SK-N-SH treated with all-trans-retinoic acid at 6 μM for 48 hours (cell line): ENCODE results near the gene NFYB.

Source experiments
- ATAC-seq: fragments of 200-7000 bp; cut with Tn5 transposase; 3 replicates; pipeline ENCODE4 v1.9.1; 2020; ENCODE audit warnings: mild to moderate bottlenecking, moderate library complexity
- ARNTL ChIP-seq: fragments of 450-650 bp; formaldehyde crosslinking; IDR thresholded peaks from 2 replicates; pipeline ENCODE4 v1.5.0; 2020; ENCODE audit warnings: low read depth, mild to moderate bottlenecking, moderate library complexity, borderline replicate concordance
- BACH2 ChIP-seq: fragments of 250-450 bp; sonication (Bioruptor Pico); IDR thresholded peaks from 2 replicates; pipeline ENCODE4 v1.9.0; 2021; ENCODE audit warnings: mild to moderate bottlenecking, borderline replicate concordance
- CSDC2 ChIP-seq: fragments of 250-450 bp; sonication (Bioruptor Pico); IDR thresholded peaks from 2 replicates; pipeline ENCODE4 v1.5.0; 2020; ENCODE audit warnings: mild to moderate bottlenecking, moderate library complexity
- ESRRG ChIP-seq: fragments of 250-450 bp; sonication (Bioruptor Pico); IDR thresholded peaks from 2 replicates; pipeline ENCODE4 v1.6.1; 2021; ENCODE audit warnings: mild to moderate bottlenecking
- GLIS3 ChIP-seq: fragments of 250-450 bp; sonication (Bioruptor Pico); IDR thresholded peaks from 2 replicates; pipeline ENCODE4 v1.5.0; 2020; ENCODE audit warnings: mild to moderate bottlenecking, moderate library complexity
- ISL1 ChIP-seq: fragments of 250-450 bp; sonication (Bioruptor Pico); IDR thresholded peaks from 2 replicates; pipeline ENCODE4 v2.1.2; 2022; ENCODE audit warnings: mild to moderate bottlenecking, moderate library complexity
- OSR1 ChIP-seq: fragments of 250-450 bp; sonication (Bioruptor Pico); IDR thresholded peaks from 2 replicates; pipeline ENCODE4 v1.8.0; 2022; ENCODE audit warnings: moderate library complexity, mild to moderate bottlenecking, inconsistent platforms
- PPARA ChIP-seq: fragments of 250-450 bp; sonication (Bioruptor Pico); IDR thresholded peaks from 2 replicates; pipeline ENCODE4 v1.5.0; 2020; ENCODE audit warnings: mild to moderate bottlenecking, borderline replicate concordance
- RARB ChIP-seq: fragments of 250-450 bp; sonication (Bioruptor Pico); IDR thresholded peaks from 2 replicates; pipeline ENCODE4 v1.8.0; 2021; ENCODE audit warnings: mild to moderate bottlenecking, moderate library complexity
- SNAI2 ChIP-seq: fragments of 250-450 bp; sonication (Bioruptor Pico); IDR thresholded peaks from 2 replicates; pipeline ENCODE4 v1.5.0; 2020; ENCODE audit warnings: mild to moderate bottlenecking, moderate library complexity
- TCF4 ChIP-seq: fragments of 250-450 bp; sonication (Bioruptor Pico); IDR thresholded peaks from 2 replicates; pipeline ENCODE4 v1.8.0; 2021; ENCODE audit warnings: mild to moderate bottlenecking, moderate library complexity, borderline replicate concordance
- TOX ChIP-seq: fragments of 250-450 bp; sonication (Bioruptor Pico); IDR thresholded peaks from 2 replicates; pipeline ENCODE4 v1.8.0; 2021; ENCODE audit warnings: mild to moderate bottlenecking, moderate library complexity, borderline replicate concordance
- ZC3H10 ChIP-seq: fragments of 250-450 bp; sonication (Bioruptor Pico); IDR thresholded peaks from 2 replicates; pipeline ENCODE4 v1.5.1; 2021; ENCODE audit warnings: mild to moderate bottlenecking, moderate library complexity
- ZFP3 ChIP-seq: fragments of 250-450 bp; sonication (Bioruptor Pico); IDR thresholded peaks from 2 replicates; pipeline ENCODE4 v1.5.0; 2020; ENCODE audit warnings: mild to moderate bottlenecking, moderate library complexity
- ZFP30 ChIP-seq: fragments of 450-650 bp; formaldehyde crosslinking; IDR thresholded peaks from 2 replicates; pipeline ENCODE4 v1.5.0; 2022; ENCODE audit warnings: mild to moderate bottlenecking, moderate library complexity
- ZNF565 ChIP-seq: fragments of 450-650 bp; formaldehyde crosslinking; conservative IDR thresholded peaks from 2 replicates; pipeline ENCODE4 v1.5.0; 2020; ENCODE audit warnings: low read depth, mild to moderate bottlenecking, moderate library complexity
- ZNF70 ChIP-seq: fragments of 450-650 bp; formaldehyde crosslinking; IDR thresholded peaks from 2 replicates; pipeline ENCODE4 v1.5.0; 2020; ENCODE audit warnings: mild to moderate bottlenecking, moderate library complexity
- ZNF8 ChIP-seq: fragments of 450-650 bp; formaldehyde crosslinking; IDR thresholded peaks from 2 replicates; pipeline ENCODE4 v1.5.0; 2020; ENCODE audit warnings: mild to moderate bottlenecking, moderate library complexity
- TF ChIP-seq, protein P1 (sequence below): fragments of 250-450 bp; sonication (Bioruptor Pico); IDR thresholded peaks from 2 replicates; pipeline ENCODE4 v1.8.0; 2020; ENCODE audit warnings: mild to moderate bottlenecking, moderate library complexity, borderline replicate concordance
- TF ChIP-seq, protein P2 (sequence below): fragments of 250-450 bp; sonication (Bioruptor Pico); IDR thresholded peaks from 2 replicates; pipeline ENCODE4 v1.8.0; 2021; ENCODE audit warnings: low read depth, mild to moderate bottlenecking, moderate library complexity, borderline replicate concordance
- TF ChIP-seq, protein P3 (sequence below): fragments of 250-450 bp; sonication (Bioruptor Pico); IDR thresholded peaks from 2 replicates; pipeline ENCODE4 v1.5.1; 2020; ENCODE audit warnings: low read depth, mild to moderate bottlenecking, moderate library complexity
- TF ChIP-seq, protein P4 (sequence below): fragments of 250-450 bp; sonication (Bioruptor Pico); IDR thresholded peaks from 2 replicates; pipeline ENCODE4 v1.5.0; 2020; ENCODE audit warnings: mild to moderate bottlenecking, moderate library complexity

The NFYB gene

DNA sequence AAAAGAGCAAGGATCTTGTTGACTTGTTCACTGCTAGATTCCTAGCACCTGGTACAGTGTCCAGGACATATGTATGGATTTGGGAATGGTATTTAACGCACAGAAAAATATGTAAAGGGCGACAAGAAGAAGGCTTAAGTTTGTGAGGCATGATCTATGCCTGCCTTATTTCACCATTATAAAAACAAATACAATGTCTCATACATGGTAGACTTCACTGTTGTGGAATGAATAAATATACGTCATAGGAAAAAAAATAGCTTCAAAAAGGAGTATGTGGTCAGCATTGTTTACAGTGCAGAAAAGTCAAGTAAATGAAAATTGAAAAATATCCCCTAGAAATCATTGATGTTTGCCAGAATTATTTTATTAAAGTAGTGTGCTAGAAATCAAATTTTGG is 43.7 kb downstream of the NFYB start:
- TF ChIP-seq PPARA (CRISPR knock-in tag) (no peak), TCF4 (CRISPR knock-in tag) (no peak), TOX (CRISPR knock-in tag) (no peak)

DNA sequence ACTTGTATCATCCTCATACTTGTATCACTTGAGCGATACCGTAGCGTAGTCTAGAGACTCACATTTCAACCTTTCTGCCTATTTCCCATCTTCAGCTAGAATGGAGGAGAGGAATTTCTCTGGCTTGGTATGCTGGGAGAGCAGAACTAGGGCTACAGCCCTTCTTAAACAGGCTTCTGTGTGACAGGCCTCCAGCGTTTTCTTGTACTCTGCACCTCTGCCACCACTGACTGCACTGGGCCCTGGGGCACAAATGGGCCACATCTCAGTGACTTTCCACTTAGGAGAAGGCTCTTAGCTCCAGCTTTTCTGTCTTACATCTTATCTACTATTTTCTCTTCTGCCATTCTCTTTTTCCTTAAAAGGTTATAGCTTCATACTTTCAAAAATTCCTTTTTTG is 46.9 kb downstream of the NFYB start:
- no peak for ATAC-seq
- TF ChIP-seq ZNF565 (CRISPR knock-in tag) (no peak), ZFP30 (no peak)
- TF ChIP-seq, protein P1, sequence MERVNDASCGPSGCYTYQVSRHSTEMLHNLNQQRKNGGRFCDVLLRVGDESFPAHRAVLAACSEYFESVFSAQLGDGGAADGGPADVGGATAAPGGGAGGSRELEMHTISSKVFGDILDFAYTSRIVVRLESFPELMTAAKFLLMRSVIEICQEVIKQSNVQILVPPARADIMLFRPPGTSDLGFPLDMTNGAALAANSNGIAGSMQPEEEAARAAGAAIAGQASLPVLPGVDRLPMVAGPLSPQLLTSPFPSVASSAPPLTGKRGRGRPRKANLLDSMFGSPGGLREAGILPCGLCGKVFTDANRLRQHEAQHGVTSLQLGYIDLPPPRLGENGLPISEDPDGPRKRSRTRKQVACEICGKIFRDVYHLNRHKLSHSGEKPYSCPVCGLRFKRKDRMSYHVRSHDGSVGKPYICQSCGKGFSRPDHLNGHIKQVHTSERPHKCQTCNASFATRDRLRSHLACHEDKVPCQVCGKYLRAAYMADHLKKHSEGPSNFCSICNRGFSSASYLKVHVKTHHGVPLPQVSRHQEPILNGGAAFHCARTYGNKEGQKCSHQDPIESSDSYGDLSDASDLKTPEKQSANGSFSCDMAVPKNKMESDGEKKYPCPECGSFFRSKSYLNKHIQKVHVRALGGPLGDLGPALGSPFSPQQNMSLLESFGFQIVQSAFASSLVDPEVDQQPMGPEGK (CRISPR knock-in tag), result no peak

More for the DNA sequence above, 43.7 kb downstream of the NFYB start:
- ATAC-seq, result no peak

DNA sequence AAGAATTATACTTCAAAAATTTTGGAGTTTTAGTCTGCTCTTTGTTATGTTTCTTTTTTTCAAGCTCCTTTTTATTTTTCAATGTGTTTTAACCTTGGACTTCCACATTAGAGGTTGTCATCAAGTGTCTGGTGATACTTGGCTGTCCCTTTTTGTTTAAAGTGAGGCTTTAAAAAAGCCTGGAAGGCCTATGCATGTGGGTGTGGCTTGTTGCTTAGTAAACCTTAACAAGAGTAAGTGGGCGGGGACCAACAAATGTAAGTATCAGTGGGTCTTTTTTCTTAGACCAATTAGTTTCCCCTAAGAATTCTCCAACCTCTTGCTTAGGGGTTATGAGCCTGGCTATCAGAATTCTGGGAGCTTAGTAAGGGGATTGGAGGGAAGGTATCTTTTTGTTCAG is 47.3 kb downstream of the NFYB start:
- no peak for TF ChIP-seq ZNF70 (CRISPR knock-in tag)
- no peak for TF ChIP-seq SNAI2 (CRISPR knock-in tag)
- TF ChIP-seq ZNF8 (CRISPR knock-in tag), result no peak
- TF ChIP-seq BACH2 (CRISPR knock-in tag), result no peak
- TF ChIP-seq, protein P2, sequence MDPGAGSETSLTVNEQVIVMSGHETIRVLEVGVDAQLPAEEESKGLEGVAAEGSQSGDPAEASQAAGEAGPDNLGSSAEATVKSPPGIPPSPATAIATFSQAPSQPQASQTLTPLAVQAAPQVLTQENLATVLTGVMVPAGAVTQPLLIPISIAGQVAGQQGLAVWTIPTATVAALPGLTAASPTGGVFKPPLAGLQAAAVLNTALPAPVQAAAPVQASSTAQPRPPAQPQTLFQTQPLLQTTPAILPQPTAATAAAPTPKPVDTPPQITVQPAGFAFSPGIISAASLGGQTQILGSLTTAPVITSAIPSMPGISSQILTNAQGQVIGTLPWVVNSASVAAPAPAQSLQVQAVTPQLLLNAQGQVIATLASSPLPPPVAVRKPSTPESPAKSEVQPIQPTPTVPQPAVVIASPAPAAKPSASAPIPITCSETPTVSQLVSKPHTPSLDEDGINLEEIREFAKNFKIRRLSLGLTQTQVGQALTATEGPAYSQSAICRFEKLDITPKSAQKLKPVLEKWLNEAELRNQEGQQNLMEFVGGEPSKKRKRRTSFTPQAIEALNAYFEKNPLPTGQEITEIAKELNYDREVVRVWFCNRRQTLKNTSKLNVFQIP (CRISPR knock-in tag), result no peak
- TF ChIP-seq ARNTL (CRISPR knock-in tag), result no peak
- TF ChIP-seq PPARA (CRISPR knock-in tag), result no peak
- no peak for TF ChIP-seq RARB (CRISPR knock-in tag)
- TF ChIP-seq, protein P3, sequence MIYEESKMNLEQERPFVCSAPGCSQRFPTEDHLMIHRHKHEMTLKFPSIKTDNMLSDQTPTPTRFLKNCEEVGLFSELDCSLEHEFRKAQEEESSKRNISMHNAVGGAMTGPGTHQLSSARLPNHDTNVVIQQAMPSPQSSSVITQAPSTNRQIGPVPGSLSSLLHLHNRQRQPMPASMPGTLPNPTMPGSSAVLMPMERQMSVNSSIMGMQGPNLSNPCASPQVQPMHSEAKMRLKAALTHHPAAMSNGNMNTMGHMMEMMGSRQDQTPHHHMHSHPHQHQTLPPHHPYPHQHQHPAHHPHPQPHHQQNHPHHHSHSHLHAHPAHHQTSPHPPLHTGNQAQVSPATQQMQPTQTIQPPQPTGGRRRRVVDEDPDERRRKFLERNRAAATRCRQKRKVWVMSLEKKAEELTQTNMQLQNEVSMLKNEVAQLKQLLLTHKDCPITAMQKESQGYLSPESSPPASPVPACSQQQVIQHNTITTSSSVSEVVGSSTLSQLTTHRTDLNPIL (CRISPR knock-in tag), result no peak
- no peak for TF ChIP-seq ISL1 (CRISPR knock-in tag)
- TF ChIP-seq, protein P1 (CRISPR knock-in tag), result no peak
- no peak for TF ChIP-seq TCF4 (CRISPR knock-in tag)
- TF ChIP-seq ZFP3 (CRISPR knock-in tag), result no peak
- no peak for ATAC-seq

DNA sequence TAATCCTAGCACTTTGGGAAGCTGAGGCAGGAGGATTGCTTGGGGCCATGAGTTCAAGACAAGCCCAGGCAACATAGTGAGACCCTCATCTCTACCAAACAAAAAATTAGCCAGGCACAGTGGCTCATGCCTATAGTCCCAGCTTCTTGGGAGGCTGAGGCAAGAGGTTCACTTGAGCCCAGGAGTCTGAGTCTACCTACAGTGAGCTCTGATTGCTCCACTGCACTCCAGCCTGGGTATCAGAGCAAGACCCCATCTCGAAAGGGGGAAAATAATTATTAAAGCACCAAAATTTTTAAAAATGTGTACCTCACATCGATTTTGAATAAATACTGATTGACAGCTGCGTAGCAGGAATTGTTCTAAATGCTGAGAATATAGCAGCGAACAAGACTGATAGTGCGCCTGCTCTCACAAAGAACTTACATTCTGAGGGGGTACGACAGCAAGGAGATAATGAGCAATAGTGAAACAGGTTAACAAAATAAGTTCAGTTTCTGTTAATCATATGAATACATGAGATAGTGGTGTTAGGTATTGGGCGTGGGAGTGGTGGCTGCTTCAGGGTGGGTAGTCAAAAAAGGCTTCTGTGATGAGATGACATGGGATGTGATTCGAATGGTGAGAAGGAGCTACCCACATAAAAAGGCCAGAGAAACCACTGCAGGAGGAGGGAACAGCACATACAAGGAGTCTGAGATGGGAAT is 54.1 kb downstream of the NFYB start:
- TF ChIP-seq PPARA (CRISPR knock-in tag) (no peak), SNAI2 (CRISPR knock-in tag) (no peak), ARNTL (CRISPR knock-in tag) (no peak), ISL1 (CRISPR knock-in tag) (no peak), CSDC2 (CRISPR knock-in tag) (no peak), ZC3H10 (CRISPR knock-in tag) (no peak), OSR1 (CRISPR knock-in tag) (no peak), ZFP3 (CRISPR knock-in tag) (no peak), BACH2 (CRISPR knock-in tag) (no peak), ZNF70 (CRISPR knock-in tag) (no peak), ZNF8 (CRISPR knock-in tag) (no peak), RARB (CRISPR knock-in tag) (no peak), ESRRG (CRISPR knock-in tag) (no peak), GLIS3 (no peak), ZNF565 (CRISPR knock-in tag) (no peak)
- TF ChIP-seq, protein P4, sequence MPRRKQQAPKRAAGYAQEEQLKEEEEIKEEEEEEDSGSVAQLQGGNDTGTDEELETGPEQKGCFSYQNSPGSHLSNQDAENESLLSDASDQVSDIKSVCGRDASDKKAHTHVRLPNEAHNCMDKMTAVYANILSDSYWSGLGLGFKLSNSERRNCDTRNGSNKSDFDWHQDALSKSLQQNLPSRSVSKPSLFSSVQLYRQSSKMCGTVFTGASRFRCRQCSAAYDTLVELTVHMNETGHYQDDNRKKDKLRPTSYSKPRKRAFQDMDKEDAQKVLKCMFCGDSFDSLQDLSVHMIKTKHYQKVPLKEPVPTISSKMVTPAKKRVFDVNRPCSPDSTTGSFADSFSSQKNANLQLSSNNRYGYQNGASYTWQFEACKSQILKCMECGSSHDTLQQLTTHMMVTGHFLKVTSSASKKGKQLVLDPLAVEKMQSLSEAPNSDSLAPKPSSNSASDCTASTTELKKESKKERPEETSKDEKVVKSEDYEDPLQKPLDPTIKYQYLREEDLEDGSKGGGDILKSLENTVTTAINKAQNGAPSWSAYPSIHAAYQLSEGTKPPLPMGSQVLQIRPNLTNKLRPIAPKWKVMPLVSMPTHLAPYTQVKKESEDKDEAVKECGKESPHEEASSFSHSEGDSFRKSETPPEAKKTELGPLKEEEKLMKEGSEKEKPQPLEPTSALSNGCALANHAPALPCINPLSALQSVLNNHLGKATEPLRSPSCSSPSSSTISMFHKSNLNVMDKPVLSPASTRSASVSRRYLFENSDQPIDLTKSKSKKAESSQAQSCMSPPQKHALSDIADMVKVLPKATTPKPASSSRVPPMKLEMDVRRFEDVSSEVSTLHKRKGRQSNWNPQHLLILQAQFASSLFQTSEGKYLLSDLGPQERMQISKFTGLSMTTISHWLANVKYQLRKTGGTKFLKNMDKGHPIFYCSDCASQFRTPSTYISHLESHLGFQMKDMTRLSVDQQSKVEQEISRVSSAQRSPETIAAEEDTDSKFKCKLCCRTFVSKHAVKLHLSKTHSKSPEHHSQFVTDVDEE, result no peak
- TF ChIP-seq, protein P1 (CRISPR knock-in tag), result no peak
- TF ChIP-seq, all 23 proteins: peak for 0
- no peak for ATAC-seq
